Muscle of back (tissue), 11 donors: Measurements from ENCODE around the gene PSORS1C1. TPM values are rescaled to one million over a fixed set of nuclear protein-coding genes. Genes with fewer than 3 reads are reported as not detected.
"Not testable (repeated sequence)": the region's sequence is repeated elsewhere in the genome, so short reads cannot be mapped to it uniquely, and the experiment has no call there.

Experiments
- DNase-seq, 3 donors: peaks; one replicate each; pipeline versions ENCODE4 v3.0.0 to v3.0.0-alpha.2; 2013
- polyA plus RNA-seq, 10 donors: library from polyadenylated mRNA; unstranded; fragments of 120-200 nt; gene quantifications; one replicate each; pipeline ENCODE4 v1.2.1, GENCODE V29; 2013; ENCODE audit not compliant: insufficient read length in 10 of 10

The PSORS1C1 gene
- polyA plus RNA-seq, 10 donors: 0.12 to 2.1 (median 1.1) TPM

DNA sequence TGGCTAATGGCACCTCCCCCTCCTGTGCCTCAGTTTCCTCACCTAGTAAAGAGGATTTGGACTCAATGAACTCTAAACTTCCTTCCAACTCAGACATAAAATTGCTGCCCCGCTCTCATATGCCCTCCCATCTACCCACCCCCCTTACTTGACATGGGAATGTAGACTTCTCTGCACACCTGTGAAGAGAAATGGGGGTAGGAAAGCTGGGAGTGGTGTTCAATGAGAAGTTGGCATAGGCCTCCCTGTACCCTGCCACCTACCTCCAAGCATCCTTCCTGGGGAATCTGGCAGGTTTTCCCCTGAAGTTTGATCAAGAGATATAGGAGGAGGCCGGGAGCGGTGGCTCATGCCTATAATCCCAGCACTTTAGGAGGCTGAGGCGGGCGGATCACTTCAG is 59.8 kb downstream of the PSORS1C1 start:
- DNase-seq: no peak

GRCh38 chr6:31175971-31176370 is 61.4 kb downstream of the PSORS1C1 start:
- peak in 2 of 3 donors; percentile 36 to 69 for DNase-seq

- no peak for DNase-seq
These were observed 63.8 kb downstream of the PSORS1C1 start for GRCh38 chr6:31178143-31179041.

DNA sequence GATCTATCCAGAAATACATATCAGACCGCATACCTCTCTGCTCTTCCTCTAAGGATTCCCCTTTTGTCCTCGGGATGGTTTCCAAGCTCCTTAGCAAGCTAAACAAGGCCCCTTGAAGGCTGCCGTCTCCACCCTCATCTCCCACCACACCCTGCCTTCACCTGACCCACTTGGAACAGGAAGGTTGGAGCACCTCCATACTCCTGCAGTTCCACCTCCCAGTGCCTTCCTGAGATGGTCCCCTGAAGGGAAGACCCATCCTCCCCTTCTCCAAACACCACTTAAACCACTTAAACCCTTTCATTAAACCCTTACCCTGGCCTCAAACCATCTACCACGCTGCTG is 64.4 kb downstream of the PSORS1C1 start:
- DNase-seq: no peak

DNA sequence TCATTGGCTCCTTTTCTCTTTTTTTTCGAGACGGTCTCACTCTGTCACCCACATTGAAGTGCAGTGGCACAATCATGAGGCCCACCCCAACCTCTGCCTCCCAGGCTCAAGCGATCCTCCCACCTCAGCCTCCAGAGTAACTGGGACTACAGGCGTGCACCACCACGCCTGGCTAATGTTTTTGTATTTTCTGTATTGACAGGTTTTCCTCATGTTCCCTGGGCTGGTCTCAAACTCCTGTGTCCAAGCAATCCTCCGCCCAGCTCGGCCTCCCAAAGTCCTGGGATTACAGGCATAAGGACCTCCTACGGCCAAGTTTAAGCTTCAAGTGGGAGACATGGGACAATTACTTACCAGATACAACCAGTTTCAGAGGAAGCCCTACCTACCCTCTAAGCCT is 65.3 kb downstream of the PSORS1C1 start:
- no peak for DNase-seq

- DNase-seq: peak; percentile 46 to 85 (median 56)
These were observed 65.9 kb downstream of the PSORS1C1 start for GRCh38 chr6:31180500-31180899.

DNA sequence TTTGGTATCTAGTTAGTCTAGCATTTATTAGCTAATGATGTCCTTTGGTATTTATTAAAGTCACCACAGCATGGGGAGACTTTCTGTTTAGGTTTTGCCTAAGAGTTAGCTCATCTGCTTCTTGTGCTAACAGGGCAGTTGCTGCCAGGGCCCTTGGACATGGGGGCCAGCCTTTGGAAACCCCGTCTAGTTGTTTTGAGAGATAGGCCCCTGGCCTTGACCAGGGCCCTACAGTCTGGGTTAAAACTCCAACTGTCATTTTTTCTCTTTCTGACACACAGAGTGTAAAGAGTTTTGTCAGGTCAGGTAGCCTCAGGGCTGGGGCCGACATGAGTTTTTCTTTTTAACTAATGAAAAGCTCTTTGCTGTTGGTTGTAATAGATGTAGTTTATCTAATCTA is 68.7 kb downstream of the PSORS1C1 start:
- DNase-seq: not testable (repeated sequence)

DNA sequence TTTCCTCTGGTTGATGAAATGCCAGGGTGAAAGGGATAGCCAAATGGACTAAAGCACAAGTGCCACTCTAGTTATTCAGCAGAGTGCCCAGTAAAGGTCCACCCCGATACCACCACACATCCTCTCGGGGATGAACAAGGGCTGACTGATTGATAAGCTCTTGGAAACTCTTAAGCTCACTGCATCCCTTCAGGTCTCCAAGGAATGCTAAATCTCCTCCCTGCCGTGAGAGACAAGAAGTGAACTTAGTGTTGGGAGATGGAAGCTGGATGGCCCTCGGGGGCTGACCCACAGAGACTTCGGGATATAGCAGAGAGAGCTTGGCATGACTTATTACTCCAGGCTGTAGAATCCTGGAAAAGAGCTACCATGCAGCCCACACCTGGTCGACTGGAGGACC is 69.3 kb downstream of the PSORS1C1 start:
- DNase-seq: not testable (repeated sequence)

DNA sequence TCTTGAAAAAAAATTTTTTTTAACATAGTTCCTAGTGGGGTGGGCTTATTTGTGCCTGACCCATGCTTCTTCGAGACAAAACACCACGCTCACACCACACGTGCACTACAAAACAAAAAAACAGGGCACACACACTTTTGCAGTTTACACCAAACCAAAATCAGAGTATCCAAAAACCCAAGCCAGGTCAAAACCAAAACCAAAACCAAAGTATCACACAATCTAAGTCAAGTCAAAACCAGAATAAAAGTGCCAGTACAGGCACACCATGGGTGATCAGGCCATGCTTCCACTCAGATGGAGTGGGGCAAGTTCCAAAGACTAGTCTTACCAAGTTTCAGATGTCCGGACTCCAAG is 71.1 kb downstream of the PSORS1C1 start:
- not testable (repeated sequence) for DNase-seq

- DNase-seq: peak in 1 of 3 donors; percentile 22
These were observed 71.6 kb downstream of the PSORS1C1 start for GRCh38 chr6:31186052-31186734.

- DNase-seq: no peak
These were observed 73.2 kb downstream of the PSORS1C1 start for GRCh38 chr6:31187780-31188194.

- not testable (repeated sequence) for DNase-seq
These were observed 74.6 kb downstream of the PSORS1C1 start for GRCh38 chr6:31189223-31189622.

Other genes starting within 250 kb of the PSORS1C1 start
- 10 to 100 TPM; 44.6 to 78.1 (median 50.8) TPM for gene DDR1, start 230.3 kb upstream of the PSORS1C1 start, polyA plus RNA-seq
- 10 to 100 TPM; 18.8 to 29.7 (median 21.6) TPM for gene GTF2H4, start 206.6 kb upstream of the PSORS1C1 start, polyA plus RNA-seq
- 10 to 100 TPM; 16.8 to 32.5 (median 25.2) TPM for gene VARS2, start 200.6 kb upstream of the PSORS1C1 start, polyA plus RNA-seq
- gene SFTA2, start 182.6 kb upstream of the PSORS1C1 start, polyA plus RNA-seq: under 1 TPM in 1 of 10 donors, not detected in 9; 0.29 TPM
- gene MUCL3, start 173.8 kb upstream of the PSORS1C1 start, polyA plus RNA-seq: under 1 TPM in 2 of 10 donors, not detected in 8; 0.04 to 0.05 TPM
- gene MUC21, start 131.1 kb upstream of the PSORS1C1 start, polyA plus RNA-seq: not detected
- gene MUC22, start 104.3 kb upstream of the PSORS1C1 start, polyA plus RNA-seq: 1 to 10 TPM in 1 of 10 donors, under 1 TPM in 1, not detected in 8; 0.04 to 1.2 TPM
- not detected for gene C6orf15, start 2.2 kb upstream of the PSORS1C1 start, polyA plus RNA-seq
- gene CDSN, start 5.6 kb downstream of the PSORS1C1 start, polyA plus RNA-seq: not detected
- under 1 TPM in 3 of 10 donors, not detected in 7; 0.14 to 0.27 (median 0.15) TPM for gene PSORS1C2, start 24.3 kb downstream of the PSORS1C1 start, polyA plus RNA-seq
- 10 to 100 TPM; 11.0 to 18.4 (median 13.5) TPM for gene CCHCR1, start 43.0 kb downstream of the PSORS1C1 start, polyA plus RNA-seq
- gene TCF19, start 43.8 kb downstream of the PSORS1C1 start, polyA plus RNA-seq: 10 to 100 TPM in 9 of 10 donors, 1 to 10 TPM in 1; 9.2 to 18.9 (median 11.9) TPM
- gene POU5F1, start 55.9 kb downstream of the PSORS1C1 start, polyA plus RNA-seq: 1 to 10 TPM in 3 of 10 donors, under 1 TPM in 6, not detected in 1; 0.41 to 3.4 (median 0.71) TPM
- 100 to 1,000 TPM in 1 of 10 donors, 10 to 100 TPM in 9; 38.7 to 119 (median 47.7) TPM for gene HLA-C, start 157.3 kb downstream of the PSORS1C1 start, polyA plus RNA-seq
- 100 to 1,000 TPM; 114 to 299 (median 141) TPM for gene HLA-B, start 242.4 kb downstream of the PSORS1C1 start, polyA plus RNA-seq